Measurements from ENCODE around the gene HOXB4.

The HOXB4 gene

DNA sequence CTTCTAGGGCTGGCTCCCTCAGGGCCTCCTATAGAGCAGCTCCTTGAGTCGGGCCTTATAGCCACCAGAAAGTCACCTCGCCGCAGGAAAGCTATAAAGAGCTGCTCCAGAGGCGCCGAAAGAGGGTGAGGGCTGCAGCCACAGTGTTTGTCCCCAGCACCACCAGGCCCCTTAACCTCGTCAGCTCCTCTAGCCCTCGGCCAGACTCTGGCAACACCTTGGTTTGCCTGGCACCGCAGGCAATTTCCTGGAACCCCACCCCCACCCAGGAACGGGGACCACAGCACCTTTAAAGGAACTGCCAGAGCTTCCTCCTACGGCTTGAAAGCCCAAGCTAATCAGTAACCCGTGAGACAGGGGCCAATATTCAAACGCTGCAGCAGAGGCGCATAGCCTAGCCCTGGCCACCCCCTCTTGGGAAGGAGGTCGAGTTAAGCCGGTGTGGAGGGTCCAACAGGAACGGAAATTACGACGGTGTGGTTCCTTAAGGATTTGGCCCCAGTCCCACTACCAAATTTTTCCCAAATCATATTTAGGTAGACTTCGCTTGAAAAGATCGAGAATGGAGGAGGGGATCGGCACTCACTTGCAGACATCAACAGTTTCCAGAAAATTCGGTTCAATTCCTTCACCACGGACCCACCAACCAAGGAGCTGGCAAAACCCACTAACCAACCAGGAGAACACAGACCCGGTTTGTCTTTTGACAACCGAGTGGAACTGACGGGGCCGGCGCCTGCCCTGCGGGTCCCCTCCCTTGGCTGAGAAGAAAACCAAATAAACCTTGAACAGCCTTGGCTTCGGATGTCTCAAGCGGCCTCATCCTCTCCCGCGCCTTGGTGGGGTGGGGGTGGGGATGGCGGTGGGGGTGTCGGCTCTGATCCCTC is 23.6 kb upstream of the HOXB4 start:
- DNase-seq (ENCODE audit: low read depth) = peak; percentile 19

DNA sequence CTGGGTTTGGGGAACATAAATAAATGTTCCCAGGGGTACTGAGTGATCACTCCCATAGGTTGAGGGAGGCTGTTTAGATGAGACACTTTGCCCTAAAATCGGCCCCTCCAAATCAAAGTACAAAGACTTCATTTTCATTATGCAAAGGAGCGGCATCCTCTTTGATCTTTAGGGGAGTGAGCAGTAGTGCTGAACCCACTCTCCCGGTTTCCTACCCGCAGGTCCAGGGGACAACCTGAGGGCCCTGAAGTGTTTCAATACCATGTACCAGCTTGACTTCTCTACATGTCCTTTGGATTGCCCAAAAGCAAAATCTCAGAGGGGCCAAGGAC is 23.0 kb upstream of the HOXB4 start:
- DNase-seq (ENCODE audit: low read depth) = peak; percentile 31

DNA sequence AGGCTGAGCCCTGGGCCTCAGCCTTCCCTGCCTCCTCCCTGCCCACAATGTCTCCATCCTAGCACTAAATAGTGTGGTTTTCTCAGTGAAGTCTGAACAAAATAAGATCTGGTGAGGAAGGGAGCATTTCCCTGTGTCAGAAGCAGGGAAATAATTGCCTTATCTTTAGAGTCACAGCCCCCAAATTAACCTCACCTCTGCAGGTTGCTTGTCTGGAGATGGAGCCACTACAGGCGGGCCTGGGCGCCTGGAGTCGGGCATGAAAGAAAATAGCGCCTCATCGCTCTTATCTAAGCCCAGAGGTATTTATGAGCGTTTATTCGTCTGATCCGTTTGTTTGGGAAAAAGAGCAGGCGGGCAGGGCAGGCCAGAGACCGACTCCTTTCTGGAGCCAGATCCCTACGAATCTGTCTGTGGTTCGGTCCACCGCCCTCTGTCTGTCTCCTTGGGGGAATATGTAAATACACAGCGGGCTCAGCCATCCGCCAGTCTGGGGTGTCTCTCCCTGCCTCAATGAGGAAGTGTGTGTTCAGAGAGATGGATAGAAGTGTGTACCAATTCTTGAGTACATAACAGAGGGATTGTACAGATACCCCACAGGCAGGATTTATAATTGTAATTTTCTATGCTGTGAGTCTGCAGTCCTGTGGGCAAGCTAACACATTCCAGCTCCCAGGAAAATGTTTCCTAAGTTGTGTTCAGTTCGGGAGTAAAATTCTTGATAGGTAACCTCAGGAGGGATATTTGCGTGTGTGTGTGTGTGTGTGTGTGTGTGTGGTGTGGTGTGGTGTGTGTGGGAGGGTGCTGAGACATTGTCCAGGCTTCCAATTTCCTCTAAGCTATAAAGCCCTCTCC is 22.3 kb upstream of the HOXB4 start:
- DNase-seq (ENCODE audit: low read depth) = peak; percentile 94

DNA sequence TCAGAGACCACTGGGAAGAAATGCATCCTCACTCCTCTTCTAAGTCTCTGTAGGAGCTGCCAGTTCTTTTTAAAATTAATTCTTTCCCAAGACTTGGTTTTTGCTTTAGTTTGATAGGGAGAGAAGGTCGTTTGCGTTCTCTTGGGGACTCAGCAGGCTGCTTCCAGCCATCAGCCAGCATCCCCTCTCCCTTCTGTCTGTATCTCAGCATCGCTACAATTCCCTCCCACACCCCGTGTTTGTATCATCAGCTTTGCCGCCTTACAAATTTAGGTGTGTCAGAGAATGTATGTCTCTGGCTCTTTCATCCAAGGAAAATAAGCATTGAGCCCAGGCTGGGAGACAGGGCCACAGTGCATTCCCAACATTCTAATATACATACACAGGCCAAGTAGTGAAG is 21.2 kb upstream of the HOXB4 start:
- peak; percentile 17 for DNase-seq (ENCODE audit: low read depth)

DNA sequence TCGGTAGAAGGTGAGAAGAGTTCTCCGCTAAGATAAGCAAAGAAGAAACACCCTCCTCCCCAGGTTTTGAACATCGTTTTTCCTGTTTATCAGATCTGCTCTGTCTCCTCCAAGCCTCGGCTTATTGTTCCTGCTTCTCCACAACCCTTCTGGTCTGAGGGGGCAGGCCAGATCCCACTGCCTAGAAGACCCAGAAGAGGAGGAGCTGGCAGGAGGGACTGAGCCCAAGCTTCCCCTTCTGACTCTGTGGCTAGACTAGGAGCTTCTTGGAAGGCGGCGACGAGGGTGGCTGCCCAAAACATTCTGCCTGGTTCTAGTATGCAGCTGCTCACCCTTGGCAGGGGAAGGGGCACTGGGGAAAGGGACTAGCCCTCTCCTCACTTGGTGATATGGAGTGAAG is 20.6 kb upstream of the HOXB4 start:
- peak; percentile 41 for DNase-seq (ENCODE audit: low read depth)

DNA sequence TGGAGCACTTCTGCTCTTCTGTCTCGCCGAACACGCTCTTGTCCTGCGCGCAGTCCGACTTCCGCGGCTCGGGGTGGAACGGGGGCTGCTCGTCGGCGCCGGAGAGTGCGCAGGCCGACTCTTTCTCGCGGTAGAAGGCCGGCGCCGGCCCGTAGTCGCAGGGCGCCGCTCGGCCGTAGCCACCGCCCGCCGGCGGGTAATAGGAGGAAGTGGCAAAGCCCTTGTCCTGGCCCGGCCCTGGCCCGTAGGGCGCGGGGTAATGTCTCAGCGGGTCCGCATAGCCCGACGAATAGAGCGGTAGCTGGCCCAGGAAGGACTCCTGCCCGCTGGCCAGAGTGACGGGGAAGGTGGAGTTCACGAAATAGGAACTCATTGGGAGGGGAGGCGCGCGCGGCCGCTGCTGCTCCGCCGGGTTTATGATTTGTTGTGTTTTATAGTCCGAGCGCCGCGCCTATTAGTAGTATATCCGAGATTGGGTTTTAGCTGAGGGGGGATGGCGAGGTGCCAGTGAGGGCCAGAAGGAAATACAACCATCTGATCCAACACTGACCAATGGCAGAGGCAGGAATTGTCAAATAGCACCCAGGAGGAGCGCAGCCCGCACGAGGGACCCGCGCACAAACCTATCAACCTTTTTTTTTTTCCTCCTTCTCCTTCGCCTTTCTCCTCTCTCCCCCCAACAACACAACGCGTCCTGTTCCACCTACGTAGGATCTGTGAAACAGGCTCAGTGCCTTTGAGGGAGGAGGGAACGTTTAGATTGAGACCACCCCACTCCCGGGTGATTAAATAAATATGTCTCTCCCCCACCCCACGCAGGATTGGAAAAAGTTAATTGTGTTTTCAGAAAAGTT is 19.9 kb upstream of the HOXB4 start:
- peak; percentile 89 for DNase-seq (ENCODE audit: low read depth)

DNA sequence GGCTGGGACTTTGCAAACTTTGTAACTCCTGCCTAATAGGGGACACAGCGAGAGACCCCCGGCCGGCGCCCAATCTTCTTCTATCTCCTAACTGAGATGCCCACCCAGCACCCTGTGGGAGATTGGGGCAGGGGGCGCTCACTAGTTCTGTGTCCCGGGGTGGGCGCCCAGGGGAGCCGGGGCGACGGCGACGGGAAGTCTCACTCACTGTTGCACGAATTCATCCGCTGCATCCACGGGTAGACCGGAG is 19.3 kb upstream of the HOXB4 start:
- no peak for DNase-seq (ENCODE audit: low read depth)

DNA sequence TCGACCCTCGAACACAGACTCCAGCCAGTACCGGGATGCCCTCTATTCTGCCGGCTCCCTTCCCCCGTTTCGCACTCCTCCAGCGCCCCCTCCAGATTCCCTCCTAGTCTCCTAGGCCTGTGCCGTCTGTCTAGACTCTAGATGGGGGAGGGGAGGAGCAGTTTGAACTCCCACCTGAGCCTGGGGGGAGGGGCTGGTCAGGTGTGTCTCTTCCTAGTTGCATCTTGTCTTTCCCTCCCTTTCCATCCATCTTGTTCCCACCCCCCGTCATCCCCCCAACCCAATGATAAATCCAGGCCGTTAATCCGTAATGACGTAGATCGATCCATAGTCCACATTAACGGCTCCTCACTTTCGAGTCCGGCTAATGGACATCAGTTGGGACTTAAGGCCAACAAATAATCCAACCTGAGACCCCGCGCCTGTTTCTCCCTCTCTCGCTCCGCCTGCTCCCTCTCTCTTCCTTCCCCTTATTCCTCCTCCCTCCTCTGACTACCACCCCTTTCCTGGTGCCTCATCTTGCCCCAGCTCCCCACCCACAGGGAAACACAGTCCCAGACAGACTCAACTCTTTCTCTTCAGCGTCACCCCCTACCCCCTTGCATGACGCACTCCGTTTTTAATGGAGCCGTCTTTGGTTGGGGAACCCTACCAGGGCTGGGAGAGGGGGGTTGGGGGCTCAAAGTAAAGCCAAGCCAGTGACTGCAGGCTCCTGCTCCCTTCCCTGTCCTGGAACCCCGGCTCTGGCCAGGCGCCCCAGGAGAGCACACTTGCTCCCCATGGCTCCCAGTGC is 18.8 kb upstream of the HOXB4 start:
- peak; percentile 83 for DNase-seq (ENCODE audit: low read depth)

DNA sequence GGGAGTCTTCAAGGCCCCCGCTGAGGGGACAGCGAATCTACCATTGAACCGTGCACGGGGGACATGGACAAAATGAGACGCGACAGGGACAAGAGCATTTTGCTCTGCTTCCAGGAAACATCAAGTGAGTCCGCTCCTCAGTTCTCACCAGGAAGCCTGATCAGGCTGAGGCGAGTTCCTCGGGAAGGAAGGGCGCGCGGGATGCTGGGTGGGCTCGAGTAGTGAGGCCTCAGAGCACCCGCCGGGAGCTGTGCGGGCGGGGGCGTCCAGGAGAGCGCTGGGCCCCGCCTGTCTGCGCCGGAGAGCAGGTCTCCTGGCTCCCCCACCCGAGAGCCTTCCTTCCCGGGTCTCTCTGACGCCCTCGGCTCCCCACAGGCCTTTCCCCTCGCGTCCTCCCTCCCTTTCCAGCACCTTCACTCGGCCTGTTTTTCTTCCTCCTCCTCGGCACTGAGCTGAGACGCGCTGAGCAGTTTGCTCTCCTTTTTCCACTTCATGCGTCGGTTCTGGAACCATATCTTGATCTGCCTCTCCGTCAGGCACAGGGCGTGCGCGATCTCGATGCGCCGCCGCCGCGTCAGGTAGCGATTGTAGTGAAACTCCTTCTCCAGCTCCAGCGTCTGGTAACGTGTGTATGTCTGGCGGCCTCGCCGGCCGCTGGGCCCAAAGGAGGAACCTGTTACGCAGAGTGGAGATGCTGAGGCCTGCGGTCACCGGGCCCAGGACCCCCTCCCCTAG is 18.0 kb upstream of the HOXB4 start:
- DNase-seq (ENCODE audit: low read depth) = peak; percentile 60

DNA sequence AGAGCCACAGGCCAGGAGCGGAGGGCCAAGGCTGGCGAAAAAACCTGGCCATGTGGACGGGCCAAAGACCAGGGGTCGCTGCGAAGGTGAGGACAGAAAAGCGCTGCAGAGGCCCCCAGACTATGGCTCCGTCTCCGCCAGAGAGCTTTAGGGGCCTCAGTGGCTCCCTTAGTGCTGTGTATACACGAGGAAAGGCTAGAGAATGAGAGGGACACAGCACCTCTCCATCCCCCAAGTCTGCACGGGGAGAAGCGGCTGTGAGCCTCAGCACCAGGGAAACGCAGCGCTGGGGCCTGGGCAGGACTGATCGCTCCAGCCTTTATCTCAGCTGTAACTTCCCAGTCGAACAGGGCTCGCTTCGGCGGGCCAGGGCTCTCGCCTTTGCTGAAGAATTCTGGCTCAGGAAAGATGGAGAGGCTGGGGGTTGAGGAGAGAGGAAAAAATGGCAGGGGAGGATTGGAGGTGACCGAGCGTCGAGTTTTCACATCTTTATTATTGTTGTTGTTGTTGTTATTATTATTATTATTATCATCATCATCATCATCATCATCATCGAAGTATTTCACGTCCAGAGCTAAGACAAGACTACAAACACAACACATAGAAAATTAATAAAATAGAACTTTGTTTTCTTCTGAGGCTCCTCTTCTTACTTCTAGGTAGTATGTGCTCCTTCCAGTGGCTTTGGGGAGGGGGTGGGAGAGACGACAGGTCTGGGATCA is 17.3 kb upstream of the HOXB4 start:
- DNase-seq (ENCODE audit: low read depth) = no peak

DNA sequence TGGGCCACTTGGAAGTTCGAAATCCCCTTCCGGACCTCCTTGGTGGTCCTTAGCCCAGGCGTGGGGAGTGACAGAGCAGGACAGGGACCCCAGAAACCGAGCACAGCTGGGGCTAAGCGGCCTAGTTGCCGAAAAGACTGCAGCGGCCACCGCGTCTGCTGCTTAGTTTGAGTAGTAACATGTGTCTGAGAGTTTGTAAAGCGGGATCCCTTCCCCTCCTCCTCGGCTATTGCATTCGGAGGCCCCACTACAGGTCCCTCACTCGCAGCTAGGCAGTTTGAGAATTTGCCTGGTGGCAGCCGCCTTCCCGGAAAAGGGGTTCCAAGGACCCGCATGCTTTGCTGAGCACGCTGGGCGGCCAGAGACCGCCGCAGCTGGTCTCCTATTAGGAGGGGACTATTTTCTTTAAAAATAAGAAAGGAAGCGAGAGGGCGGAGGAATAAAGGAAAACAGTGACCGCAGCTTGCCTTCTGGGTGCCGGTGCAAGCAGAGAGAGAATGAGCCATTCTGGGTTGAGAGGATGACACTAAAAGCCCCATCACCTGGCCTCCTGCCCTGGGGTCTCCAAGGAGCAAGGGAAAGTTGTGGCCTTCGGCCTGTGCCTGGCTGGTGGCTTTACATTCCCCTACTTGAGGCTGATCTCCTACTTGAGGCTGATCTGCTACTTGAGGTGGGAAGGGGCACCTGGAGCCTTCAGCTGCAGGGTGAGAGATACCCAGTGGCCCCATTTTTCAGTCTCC is 16.6 kb upstream of the HOXB4 start:
- DNase-seq (ENCODE audit: low read depth) = no peak

DNA sequence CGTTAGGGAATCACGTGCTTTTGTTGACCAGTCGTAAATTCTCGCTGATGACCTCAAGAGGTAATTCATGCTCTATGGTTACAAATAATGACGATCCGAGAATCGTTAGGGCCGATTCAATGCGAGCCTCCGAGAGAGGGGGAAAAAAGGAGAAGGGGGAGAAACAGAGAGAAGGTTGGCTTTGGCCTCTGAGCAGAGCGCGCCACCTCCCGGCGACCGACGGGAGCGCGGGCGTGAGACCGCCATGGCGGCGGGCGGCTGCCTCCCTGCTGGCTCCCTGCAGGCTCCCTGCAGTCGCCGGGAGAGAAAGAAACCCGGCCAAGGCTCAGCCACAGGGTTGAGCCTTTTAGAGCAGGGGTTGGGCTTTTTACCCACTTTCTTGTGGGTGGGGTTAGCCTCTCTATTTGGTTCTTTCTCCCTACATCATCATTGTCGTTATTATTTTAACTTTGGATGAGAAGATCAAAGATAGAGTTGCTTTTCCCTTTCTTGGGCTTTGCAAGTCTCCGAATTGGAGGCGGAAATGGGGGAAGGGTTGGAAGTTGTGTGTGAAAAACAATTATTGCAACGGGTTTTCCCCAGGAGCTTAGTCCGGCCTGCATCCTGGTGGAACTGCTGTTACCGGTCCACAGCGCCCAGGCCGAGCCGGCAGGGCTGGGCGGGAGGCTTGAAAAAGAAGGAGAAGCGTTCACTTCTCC is 15.8 kb upstream of the HOXB4 start:
- peak; percentile 96 for DNase-seq (ENCODE audit: low read depth)

DNA sequence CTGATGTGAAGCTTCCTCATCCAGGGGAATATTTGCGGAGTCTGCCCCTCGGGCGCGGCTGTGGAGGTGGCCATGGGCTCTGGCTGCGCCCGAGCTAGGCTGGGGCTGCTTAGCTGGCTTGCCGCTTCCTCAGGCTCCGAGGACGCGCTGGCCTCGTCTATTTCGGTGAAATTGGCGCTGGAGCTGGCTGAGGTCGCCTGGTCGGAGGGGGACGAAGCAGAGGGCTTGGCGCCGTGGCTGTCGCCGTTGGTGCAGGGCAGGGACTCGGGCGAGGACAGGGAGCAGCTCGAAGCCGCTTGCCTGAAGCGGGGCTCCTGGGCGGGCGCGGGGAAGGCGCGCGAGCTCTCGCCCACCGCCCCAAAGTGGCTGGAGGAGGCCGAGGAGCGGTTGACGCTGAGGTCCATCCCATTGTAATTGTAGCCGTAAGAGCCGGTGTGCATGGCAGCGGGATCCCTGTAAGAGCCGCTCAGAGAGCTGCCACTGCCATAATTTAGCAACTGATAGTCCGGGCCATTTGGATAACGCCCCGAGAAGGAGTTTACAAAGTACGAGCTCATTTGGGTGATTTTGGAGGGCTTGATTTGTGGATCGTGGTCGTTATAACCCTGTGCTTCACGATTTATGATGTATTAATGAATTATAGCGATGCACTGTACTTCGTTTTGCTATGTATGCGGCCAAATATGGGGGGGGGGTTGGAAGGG is 15.1 kb upstream of the HOXB4 start, which contains the start of gene HOXB5:
Gene HOXB5, minus strand, starts transcription at position 654 of the 704 bp plus-strand sequence. Its CDS starts 97 bp downstream, at position 557.
- DNase-seq (ENCODE audit: low read depth) = no peak

DNA sequence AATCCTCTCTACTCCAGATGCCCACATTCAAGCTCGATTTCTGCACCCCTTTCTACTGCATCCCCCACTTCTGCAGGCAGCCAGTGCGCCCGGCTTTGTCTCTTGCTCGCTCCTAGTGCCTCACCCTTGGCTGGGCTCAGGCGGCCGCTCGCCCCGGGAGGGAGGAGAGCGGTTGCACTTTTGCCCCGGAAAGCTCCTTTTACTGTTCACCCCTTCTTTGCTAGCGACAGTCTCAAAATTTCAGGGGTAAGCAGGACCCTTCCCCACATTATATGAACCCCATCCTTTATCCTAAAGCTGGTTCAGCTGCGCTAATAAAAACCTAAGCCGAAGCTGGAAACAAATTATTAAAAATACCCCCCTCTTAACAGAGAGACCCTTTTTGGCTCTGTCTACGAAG is 14.4 kb upstream of the HOXB4 start:
- no peak for DNase-seq (ENCODE audit: low read depth)

DNA sequence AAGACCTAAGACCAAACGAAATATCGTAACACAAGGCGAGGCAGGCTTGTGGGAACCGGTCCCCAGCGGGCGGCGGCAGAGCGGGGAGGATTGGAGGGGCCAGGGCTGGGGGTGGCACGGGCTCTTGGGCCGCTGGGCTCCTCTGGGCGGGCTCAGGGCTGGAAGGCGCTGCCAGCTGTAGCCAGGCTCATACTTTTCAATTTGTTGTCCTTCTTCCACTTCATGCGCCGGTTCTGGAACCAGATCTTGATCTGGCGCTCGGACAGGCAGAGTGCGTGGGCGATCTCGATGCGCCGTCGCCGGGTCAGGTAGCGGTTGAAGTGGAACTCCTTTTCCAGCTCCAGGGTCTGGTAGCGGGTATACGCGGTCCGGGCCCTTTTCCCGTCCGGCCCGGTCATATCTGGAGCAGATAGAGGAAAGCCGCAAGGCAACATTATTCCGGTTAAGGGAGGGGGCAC is 13.9 kb upstream of the HOXB4 start:
- no peak for DNase-seq (ENCODE audit: low read depth)

DNA sequence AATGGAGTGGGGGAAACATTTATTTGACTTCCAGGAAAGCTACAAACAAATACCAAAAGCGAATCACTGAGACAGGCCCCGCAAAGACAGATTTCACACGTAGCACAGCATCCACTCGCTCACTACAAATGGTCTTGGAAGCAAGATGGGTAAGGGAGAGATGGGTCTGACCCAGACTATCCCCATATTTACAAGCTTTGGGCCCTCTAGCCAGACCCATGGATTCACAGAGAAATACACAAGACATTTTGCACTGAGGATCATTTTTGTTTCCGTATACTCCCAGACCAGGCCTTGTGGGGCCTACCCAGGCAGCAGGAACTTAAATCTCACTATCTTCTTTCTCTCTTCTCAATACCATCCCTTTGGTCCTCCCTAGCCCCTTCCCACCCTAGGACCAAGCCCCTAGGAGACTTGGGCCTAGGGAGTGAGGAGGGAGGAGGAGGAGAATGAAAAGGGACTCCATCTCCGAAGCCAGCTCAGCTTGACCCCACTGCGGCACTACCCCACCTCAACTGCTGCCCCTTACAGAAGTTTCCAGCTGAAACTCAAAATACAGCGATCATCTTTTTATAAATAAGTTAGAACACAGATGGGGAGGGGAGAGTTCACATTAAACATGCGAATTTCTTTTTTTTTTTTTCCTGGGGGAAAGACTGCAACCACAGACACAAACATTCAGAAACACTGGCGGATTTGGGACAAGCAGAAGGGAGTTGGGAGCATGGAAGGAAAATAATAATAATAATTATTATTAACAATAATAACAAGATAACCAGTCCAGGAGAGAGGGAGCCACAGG is 13.3 kb upstream of the HOXB4 start:
- DNase-seq (ENCODE audit: low read depth) = peak; percentile 49

DNA sequence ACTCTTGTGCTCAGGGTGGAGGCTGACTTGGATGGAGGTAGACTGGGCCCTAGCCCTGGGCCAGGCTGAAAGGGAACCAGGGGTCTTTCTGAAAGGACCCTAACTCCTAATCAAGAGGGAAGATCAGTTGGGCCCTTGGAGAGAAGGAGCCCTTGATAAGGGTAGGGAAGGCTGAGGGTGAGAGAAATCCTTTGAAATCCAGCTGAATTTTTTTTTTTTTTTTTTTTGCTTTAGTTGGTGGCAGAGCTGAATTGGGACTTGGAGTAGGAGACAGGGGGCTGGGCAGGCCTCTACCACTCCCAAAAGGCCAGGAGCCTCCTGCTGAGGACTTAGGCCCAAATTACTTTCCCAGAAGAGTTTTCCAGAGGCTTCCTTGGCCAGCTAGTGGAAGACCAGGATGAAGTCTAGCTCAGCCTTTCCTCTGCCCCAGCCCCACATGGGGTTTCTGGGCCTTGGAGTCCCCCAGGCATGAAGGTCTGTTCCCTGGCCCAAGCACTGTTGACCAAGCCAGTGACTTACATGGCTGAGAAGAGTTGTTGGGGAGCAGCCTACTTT is 12.5 kb upstream of the HOXB4 start:
- no peak for DNase-seq (ENCODE audit: low read depth)
